Suppressor macrophage treated with lipopolysaccharide for 1 hour (primary cell): ENCODE data around the gene MPST.
"Not testable (repeated sequence)": the region's sequence is repeated elsewhere in the genome, so short reads cannot be mapped to it uniquely, and the experiment has no call there.

Experiments used
- DNase-seq, 3 donors: peaks; one replicate each; pipeline ENCODE4 v3.0.0-alpha.2; 2020 to 2022

Gene MPST

DNA sequence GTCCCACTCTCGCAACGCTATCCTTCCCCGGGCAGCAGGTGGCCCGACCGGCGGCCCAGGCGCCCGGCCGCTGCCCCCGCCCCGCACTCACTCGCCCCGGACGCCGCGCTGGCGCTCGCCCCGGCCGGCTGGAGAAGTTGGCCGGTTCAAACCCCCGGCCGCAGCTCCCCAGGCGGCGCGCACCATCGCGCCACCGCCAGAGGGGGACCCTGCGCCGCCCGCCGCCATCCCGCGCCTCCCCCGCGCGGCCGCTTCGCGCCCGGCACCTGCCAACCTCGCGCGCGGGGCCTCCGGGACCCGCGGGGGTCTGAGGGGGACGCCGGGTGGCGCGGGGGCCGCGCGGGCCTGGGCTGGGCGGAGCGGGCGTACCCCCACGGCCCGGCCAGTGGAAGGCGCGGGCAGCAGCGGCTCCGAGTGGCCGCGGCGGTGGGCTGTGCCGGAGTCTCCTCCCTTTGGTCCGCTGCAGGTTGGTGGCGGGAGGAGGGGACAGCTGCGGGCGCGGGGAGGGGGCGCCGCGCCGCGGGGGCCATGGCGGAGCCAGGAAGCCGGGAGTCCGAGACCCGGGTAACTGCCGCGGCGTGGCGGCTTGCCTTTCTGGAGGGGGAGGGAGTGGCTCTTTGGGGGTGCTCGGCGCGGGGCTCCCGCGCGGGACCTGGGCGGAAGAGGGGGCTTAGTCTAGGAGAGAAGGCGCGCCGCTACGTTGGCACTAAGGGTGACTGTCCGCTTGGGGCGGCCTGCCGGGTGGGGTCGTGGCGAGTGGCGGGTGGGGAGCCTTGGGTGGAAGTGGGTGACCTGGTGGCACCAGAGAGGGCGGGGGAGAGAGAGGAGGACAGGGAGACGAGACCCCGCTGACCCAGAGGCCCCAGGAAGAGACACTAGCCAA is at the start of gene MPST, which contains the start of gene TST:
Gene MPST, plus strand, starts transcription at position 434 of the 883 bp plus-strand sequence. Its CDS starts 95 bp downstream, at position 529.
Gene TST, minus strand, starts transcription at position 139 of the 883 bp plus-strand sequence. CDS start 715 bp downstream, outside the sequence.
- DNase-seq = peak; percentile 76 to 91 (median 81)

DNA sequence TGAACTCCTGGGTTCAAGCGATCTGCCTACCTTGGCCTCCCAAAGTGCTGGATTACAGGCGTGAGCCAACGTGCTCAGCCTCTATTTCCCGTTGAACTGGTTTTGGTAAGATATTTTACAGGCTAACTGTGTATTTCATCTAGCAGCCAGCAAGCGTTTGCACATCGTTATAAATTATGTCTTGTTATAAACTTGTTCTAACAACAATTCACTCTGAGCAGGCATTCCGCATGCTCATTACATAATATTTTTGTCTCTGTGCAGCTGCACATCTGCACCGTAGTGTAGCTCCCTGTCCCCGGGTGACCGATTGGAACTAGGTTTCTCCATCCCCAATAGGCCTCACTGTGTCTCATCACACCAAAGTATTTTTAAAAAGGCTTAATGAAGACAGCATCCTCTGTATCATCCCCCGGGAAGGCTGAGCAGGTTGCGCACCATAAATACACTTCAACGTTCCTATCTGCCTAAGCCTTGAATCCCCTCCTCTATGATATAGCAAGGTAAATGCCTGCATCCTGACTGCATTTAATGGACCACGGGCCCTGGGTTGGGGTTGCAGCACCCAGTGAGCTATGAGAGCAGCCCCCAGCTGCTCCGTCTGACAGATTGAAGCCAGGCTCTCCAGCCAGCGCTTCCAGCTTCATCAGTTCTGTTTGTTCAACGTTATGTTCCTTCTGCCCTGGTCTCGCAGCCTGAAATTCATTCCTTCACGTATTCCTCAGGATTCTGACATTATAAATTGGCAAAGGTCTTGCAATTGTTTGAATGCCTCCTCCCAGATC is 48.0 kb upstream of the MPST start:
- no peak for DNase-seq

DNA sequence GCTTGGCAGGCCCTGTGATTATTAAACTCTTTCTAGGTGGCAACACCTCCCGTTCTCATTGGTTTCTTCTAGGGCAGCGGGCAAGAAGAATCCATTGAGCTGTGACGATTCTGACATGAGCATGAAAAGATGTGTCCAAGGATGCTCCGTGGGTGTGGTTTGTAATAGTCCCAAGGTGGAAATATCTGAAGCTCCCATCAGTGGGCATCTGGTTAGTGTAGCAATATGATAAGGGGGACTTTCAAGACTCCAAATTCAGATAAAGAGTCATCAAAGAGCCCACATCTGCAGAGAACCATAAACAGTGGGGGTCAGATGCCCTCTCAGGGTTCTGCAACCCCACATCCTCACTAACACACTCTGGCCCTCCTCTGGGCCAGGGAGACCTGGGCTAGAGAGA is 42.9 kb upstream of the MPST start:
- no peak for DNase-seq

DNA sequence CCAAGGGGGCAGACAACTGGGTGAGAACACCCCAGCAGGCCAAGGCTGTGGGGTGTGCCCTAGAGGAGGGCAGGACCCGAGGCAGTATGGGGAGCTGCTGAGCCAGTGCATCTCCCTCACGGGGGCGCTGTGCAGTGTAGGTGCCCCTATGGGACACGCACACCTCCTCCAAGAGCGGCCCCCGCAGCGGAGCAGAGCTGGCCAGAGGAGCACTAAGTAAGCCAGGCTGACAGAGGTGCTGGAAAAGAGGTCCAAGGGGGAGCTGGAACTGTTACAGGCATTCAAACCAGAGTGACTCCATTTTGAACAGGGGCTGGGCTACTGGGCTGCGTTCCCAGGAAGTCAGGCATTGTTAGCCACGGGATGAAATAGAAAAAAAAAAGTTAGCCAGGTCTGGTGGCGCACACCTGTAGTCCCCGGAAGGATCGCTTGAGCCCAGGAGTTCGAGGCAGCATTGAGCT is 42.1 kb upstream of the MPST start:
- DNase-seq = peak; percentile 29 to 57 (median 34)

DNA sequence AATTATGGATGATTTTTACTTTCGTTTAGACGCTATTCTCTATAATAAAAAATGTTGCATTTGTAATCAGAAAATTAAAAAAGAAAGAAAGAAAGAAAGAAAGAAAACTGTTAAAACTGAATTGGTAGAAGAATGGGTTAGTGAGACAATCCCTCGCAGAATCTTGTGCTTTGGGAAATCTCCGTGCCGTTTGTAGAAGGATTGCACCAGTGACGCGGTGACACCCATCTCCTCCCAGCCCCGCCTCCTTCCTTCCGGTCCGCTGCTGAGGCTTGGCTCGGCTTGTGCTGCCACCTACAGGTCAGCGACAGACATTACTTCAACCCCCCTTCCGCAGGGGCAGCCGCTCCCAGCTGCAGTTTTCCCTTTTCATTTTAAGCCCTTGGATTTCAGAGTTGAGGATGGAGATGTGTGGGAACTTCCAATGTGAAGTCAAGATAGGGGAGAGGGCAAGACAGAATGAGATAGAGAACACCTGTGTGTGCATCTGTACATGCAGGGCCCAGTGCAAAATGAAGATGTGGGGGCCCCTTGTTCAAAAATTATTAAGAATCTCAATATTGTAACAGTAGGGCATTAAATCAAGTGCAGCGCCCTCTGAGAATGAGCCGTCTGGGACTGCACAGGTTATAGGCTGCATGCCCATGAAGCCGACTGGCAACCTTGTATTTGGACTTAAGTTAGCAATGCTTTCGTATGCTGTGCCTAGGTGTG is 41.4 kb upstream of the MPST start:
- DNase-seq = peak; percentile 93 to 96 (median 96)

DNA sequence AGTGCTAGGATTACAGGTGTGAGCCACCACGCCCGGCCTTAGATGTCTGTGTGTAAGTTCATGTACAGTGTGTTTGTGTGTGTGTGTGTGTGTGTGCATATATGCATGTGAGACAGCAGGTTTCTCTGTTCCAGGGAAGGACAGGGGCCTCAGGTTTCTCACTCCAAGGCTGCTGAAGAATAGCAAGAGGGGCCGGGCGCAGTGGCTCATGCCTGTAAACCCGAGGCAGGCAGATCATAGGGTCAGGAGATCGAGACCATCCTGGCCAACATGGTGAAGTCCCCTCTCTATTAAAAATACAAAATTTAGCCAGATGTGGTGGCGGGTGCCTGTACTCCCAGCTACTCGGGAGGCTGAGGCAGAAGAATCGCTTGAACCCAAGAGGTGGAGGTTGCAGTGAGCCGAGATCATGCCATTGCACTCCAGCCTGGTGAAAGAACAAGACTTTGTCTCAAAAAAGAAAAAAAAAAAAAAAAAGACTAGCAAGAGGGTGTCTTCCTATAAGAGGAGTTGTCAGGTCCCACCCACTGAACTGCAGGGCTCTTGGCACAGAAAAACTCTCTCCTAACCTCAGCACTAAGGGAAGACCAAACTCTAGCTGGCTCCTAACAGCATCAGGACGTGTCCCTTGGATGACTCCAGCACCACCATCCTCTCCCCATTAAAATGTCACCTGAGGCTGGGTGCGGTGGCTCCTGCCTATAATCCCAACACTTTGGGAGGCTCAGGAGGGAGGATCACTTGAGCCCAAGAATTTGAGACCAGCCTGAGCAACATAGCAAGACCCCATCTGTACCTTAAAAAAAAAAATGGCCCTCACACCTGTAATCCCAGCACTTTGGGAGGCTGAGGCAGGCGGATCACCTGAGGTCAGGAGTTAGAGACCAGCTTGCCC is 40.3 kb upstream of the MPST start:
- no peak for DNase-seq

DNA sequence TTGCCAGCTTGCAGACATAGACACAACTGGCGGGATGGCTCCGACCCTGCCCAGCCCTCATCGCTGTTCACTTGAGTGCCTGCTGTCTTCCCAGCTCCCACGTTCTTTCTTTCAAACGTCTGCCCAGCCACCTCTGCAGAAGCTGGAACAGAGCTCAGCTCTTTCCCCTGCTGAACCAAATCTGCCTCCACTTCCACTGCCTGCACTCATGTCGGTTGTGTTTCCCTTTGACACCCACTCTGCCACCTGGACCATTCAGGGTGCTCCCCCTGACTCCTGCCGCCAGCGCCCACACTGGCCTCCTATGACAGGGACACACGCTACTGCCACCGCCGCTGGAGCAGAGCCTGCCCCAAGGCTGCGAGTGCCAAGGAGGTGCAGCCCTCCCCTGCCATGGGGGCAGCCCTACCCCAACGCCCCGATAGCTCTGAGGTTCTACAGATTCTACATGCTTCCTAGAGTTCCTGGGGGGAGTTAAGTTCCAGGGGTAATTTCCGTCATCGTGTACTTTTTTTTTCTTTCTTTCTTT is 38.2 kb upstream of the MPST start:
- DNase-seq = no peak

DNA sequence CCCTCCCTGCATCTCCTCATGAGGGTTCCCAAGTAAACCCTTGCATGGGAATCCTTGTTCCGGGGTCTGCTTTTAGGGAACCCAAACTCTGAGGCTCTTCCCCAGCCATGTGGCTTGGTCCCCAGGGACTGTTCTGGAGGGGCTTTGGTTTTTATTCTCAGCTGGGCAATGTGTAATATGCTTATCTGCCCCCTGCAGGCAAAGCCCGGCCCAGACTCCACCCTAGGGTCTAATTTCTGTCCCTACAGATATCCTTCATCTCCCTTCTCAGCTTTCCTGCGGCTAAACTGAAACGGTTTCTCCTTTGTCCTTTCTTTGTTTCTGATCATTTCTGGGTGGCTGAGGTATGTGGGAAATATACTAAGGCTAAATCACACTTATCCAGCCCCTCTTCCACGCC is 37.4 kb upstream of the MPST start:
- DNase-seq = peak in 1 of 3 donors; percentile 25

DNA sequence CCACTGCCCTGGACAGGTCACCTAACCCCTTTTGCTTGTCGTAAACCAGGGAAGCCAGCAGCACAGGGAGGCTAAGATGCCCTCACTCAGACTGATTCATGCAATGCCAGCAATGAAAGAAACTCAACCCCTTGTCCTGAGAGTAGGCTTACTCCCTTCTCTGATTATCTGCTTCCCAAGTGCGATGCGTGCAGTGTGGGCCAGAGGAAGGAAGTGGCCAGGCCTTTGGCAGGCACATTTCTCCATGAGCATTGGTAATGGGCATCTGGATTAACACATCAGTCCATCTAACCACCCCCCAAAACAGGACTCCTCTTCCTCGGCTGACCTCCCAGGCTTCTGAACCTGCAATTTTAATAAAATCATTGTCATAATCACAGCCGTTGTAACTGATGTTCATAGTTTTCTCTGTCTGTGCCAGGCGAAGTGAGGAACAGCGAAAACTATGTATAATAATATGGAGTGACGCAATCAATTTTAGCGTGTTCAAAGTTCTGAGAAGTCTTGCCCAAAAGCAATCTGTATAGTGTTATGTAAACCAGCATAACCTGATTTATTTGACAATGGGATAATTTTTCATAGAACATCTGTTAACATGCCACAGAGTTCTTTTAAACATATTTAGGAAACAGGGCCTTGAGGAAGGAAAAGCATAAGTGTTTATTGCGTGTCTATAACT is 34.2 kb upstream of the MPST start:
- DNase-seq = peak in 2 of 3 donors; percentile 31 to 47

DNA sequence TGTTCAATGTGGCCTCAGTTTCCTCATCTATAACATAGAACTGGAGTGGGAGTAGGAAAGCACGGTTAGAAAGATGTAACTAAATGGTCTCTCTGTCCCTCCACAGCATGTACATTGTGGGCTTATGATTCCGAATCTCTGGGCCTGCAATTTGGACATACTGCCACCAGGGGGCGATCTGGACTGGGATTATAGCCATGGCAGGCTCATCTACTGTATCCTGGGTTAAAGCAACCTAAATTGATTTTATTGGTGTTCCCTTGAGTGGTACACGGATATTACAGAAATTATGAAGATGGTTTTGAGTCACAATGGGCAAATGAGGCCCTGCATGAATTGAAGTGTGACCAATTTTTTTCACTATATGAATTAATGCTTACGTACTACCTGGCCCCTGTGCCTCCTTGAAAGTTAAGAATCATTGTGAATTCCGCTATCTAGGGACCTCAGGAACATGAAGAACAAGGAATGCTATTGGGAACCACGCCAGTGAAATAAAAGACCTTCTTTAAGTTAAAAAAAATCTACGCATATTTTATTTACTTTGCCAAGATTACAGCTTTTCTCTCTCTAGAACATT is 33.2 kb upstream of the MPST start:
- DNase-seq = peak; percentile 50 to 58 (median 57)

DNA sequence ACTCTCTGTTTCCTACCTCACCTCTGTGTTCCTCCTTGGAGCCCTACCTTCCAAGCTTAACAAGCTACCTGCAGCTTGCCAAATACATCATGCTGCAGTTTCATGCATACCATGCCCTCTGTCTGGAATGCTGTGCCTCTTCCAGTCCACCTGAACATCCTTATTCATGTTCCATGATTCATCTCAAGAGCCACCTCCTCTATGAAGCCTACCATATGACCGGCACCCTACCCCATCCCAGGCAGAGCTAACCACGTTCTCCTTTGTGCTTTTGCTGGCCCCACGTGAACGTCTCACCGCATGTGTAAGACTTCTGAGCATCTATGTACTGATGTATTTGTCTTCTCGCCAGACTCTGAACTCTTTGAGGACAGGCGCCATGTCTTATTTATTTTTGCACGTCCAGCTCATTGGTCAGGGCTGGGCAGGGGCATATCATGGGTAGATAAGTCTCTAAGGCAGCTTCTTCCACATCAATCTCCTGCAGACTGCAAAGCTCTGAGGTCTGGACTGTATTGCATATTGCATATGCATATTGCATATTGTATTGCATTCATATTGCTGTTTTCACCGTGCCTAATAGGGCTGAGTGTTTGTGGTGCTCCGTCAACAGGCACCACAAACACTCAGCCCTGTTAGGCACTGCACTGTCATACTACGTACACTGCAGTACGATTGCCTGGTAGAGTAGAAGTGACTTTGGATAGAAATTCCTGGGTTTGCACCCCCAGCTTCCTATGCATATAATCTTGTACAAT is 31.3 kb upstream of the MPST start:
- DNase-seq = no peak

DNA sequence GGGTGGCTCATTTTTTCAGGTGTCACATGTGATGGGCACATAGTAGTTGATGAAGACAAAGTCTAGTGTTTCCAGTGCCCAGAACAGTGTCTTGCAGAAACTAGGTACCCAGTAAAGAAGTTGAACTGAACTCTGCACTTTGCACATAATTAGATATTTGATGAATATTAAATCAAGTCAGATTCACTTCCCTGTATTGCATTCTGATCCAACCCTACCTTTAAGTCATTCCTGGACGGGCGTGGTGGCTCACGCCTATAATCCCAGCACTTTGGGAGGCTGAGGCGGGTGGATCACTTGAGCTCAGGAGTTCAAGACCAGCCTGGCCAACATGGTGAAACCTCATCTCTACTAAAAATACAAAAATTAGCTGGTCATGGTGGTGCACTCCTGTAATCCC is 30.5 kb upstream of the MPST start:
- not testable (repeated sequence) for DNase-seq

DNA sequence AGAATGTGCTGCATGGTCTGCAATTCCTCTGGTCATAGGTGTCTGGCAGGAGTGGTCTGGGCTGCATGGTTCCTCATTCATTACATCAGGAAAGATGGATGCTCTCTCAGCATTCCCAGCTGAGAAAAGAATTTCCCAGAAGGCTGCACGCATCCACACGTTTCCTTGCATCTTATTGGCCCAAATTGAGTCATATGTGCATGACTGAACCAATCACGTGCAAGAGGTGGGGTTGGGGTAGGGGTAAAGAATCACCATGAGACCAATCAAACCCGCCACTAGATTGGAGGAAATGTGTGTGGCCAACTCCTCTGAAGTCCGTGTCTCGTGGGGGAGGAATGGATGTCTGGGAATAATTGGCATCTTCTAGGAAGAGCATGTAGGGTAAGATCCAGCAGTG is 29.1 kb upstream of the MPST start:
- DNase-seq = no peak

DNA sequence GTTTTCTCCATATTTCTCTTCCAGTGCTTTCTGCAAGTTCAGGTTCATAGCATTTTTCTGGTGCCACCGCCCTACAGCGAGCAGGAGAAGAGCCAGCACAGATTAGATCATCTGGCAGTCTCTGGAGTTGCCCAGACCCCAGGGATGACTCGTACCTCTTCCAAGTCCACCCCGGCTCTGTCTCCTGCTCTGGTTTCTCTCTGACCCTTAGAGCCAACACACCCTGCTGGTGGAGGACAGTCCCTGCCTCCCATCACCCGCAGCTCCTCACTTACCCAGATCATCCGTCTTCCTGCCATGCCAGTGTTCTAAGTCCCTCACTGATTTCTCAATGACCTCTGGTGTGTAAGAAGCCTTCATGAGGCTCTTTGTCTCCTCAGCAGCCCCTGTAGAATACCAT is 28.3 kb upstream of the MPST start:
- peak; percentile 32 to 54 (median 38) for DNase-seq

DNA sequence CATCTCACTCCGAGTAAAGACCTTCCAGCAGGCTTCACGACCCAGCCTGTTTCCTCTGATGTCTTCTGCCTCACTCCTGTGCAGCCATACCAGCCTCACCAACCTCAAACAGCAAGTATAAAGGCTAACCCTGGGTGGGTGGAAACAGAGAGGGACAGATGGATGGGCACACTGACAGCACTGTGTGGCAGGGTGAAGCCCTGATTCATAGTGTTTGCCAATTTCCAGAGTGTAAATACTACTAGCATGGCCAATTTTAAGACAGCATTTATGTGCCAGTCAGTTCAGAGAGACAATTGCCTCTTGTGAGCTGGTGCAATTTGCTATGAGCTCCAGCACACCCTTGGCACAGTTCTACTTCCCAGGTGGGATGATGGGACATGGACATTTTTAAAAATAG is 21.8 kb upstream of the MPST start:
- no peak for DNase-seq

DNA sequence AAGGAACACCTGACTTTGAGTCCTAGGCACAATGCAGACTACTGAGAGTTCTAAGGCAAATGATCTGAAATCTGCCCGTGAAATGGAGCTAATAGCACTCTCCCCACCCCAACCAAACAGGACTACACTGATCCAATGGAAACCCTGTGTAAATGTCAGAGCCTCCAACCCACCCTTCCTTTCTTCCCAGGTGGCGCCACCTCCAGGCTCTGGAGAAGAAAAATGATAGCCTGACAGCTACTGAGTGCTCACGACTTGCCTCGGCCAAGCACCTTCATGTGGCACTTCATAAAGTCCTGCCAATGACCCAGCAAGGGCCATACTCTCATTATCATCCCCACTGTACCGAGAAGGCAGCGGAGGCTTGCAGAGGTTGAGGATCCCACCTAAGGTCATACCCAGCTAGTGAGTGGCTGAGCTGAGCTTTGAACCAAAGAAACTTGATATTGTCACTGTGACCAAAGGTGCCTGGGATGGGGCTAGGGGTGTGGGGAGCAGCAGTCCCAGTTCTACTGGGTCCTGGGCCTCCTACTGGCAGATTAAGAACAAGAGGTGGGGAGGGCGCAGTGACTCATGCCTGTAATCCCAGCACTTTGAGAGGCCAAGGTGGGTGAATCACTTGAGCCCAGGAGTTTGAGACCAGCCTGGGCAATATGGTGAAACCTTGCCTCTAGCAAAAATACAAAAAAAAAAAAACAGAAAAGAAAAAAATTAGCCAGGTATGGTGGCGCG is 20.8 kb upstream of the MPST start:
- DNase-seq = no peak

DNA sequence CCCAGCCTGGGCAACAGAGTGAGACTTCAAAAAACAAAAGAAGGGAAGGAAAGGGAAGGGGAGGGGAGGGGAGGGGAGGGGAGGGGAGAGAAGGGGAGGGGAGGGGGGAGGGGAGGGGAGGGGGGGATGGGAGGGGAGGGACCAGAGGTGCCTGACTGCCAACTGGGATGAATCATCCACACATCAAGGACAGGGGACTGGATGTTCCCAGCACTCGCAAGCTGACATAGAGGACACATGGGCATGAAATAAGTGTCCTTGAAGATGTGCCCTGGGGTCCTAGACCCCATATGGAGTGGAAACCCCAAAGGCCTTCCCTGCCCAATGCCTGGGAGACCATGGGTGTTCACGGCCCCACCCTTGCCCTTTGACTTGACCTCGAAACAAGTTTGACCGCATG is 20.1 kb upstream of the MPST start:
- no peak for DNase-seq

DNA sequence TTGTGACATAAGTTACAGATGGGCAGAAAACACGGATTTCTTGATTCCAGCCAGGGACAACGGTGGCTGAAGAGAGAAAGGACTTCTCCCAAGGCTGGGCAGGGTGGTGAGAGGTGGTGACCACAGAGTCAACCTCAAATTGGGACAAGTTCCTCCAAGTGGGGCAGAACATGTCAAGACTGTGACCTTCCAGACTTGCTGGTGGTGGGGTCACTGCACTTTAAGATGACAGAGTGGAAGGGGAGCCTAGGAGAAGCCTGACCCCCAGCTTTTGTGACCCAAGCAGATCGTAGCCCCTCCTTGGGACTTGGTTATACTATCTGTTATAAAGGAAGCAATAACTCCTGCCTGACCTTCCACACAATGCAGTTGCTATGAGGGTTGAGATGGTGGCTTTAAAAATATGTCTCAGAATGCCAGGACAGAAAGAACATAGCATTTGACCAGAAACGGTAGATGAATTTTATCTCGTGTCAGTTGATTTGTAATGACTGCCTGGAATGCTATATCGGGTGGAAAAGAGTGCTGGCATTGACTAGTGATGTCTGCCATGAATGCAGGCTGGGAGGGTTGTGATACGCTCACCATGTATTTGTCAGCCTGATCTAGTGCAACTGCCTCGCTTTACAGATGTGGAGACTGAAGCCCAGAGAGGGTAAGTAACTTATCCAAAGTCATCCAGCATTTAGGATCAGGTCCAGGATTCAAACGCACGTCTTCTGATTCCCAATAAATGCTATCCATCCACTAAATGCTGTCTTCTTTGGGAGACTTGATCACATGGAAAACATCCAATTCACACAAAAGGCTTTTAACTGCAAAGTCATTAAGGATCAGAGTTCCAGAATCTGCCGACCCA is 18.6 kb upstream of the MPST start:
- no peak for DNase-seq
